LHCN-M2 (cell line): ENCODE results near the gene FAM9C. TPM values are rescaled to one million over a fixed set of nuclear protein-coding genes. Genes with fewer than 3 reads are reported as not detected.

Source experiments
- total RNA-seq: library from RNA; depleted of rRNA; stranded (reverse); fragments of >200 nt; gene quantifications from 2 replicates; pipeline ENCODE4 v1.2.3, GENCODE V29; 2014; rRNA removed

The FAM9C gene
- total RNA-seq, 1 experiment from 2014 or later, result not detected

Other genes with a start within 250 kb of the FAM9C start
- gene TLR7, start 177.5 kb downstream of the FAM9C start, total RNA-seq, result under 0.01 TPM in 1 of 2 replicates, not detected in the other
- not detected in 2 replicates for gene TLR8, start 138.0 kb downstream of the FAM9C start, total RNA-seq
- 5,577 and 7,816 TPM in 2 replicates for gene TMSB4X, start 69.5 kb downstream of the FAM9C start, total RNA-seq